Stimulated activated CD8-positive, alpha-beta memory T cell treated with anti-CD3 and anti-CD28 coated beads, Interleukin-4, amount 100 ng/mL, for 4 hours (primary cell): ENCODE data around the gene RRAS.
A peak's percentile ranks its signal among the peaks of the same experiment; 100 is the strongest.

ENCODE experiments used
- DNase-seq, 2 donors: peaks; one replicate each; pipeline ENCODE4 v3.0.0-alpha.2; 2020; ENCODE audit warnings: low read depth in 2 of 2, low spot score in 1 of 2

The RRAS gene

GRCh38 chr19:49640113-49640898 is at the start of gene RRAS:
TSS of gene RRAS (minus strand) at chr19:49640143. CDS start at chr19:49640098, 45 bp downstream.
- DNase-seq, result peak; percentile 100

GRCh38 chr19:49689133-49690078 is 49.5 kb upstream of the RRAS start, which contains the start of gene ADM5:
TSS of gene ADM5 (plus strand) at chr19:49689594. CDS start at chr19:49689838, 244 bp downstream.
- DNase-seq, result no peak

- DNase-seq, result no peak
Measured at GRCh38 chr19:49688531-49689132, 48.7 kb upstream of the RRAS start.

- no peak for DNase-seq
Measured at GRCh38 chr19:49687566-49688316, 47.8 kb upstream of the RRAS start.

- no peak for DNase-seq
Measured at GRCh38 chr19:49687150-49687549, 47.2 kb upstream of the RRAS start.

- DNase-seq, result no peak
Measured at GRCh38 chr19:49686503-49687088, 46.7 kb upstream of the RRAS start.

- DNase-seq, result no peak
Measured at GRCh38 chr19:49685845-49686332, 45.9 kb upstream of the RRAS start.

GRCh38 chr19:49684983-49685553 is 45.1 kb upstream of the RRAS start:
- no peak for DNase-seq

- no peak for DNase-seq
Measured at GRCh38 chr19:49684251-49684982, 44.5 kb upstream of the RRAS start.

GRCh38 chr19:49683814-49684250 is 43.9 kb upstream of the RRAS start:
- no peak for DNase-seq

GRCh38 chr19:49682274-49682673 is 42.3 kb upstream of the RRAS start:
- DNase-seq, result no peak

- DNase-seq, result no peak
Measured at GRCh38 chr19:49681830-49682229, 41.9 kb upstream of the RRAS start.

- peak; percentile 81 to 94 for DNase-seq
Measured at GRCh38 chr19:49680421-49681351, 40.7 kb upstream of the RRAS start.

- DNase-seq, result no peak
Measured at GRCh38 chr19:49679771-49680413, 39.9 kb upstream of the RRAS start.

GRCh38 chr19:49678985-49679770 is 39.2 kb upstream of the RRAS start:
- DNase-seq, result no peak

GRCh38 chr19:49677901-49678674 is 38.1 kb upstream of the RRAS start:
- DNase-seq, result peak; percentile 56 to 69
